Measurements from ENCODE around the gene RAI2.

Gene RAI2

GRCh38 chrX:17828171-17828570 lies 32.9 kb downstream of the RAI2 start:
- 81% methylated on average over 3 of the region's 3 CpGs for WGBS
- H3K9me3 ChIP-seq (ENCODE audit: insufficient read depth, low read depth, low read length), result no peaks in the 10 kb centered on the region
- no peak overlapping the region for H3K9ac ChIP-seq (ENCODE audit: low read depth, low read length)
- no peaks in the 10 kb centered on the region for H3K27me3 ChIP-seq (ENCODE audit: insufficient read depth, low read length)
- no peaks in the 10 kb centered on the region for H3K36me3 ChIP-seq (ENCODE audit: insufficient read depth, low read length)
- no peaks in the 10 kb centered on the region for H3K4me1 ChIP-seq (ENCODE audit: insufficient read depth, low read length)
- H3K27ac ChIP-seq (ENCODE audit: low read depth, low read length), result no peak overlapping the region
- no peak overlapping the region for H3K4me3 ChIP-seq (ENCODE audit: low read length)

DNA sequence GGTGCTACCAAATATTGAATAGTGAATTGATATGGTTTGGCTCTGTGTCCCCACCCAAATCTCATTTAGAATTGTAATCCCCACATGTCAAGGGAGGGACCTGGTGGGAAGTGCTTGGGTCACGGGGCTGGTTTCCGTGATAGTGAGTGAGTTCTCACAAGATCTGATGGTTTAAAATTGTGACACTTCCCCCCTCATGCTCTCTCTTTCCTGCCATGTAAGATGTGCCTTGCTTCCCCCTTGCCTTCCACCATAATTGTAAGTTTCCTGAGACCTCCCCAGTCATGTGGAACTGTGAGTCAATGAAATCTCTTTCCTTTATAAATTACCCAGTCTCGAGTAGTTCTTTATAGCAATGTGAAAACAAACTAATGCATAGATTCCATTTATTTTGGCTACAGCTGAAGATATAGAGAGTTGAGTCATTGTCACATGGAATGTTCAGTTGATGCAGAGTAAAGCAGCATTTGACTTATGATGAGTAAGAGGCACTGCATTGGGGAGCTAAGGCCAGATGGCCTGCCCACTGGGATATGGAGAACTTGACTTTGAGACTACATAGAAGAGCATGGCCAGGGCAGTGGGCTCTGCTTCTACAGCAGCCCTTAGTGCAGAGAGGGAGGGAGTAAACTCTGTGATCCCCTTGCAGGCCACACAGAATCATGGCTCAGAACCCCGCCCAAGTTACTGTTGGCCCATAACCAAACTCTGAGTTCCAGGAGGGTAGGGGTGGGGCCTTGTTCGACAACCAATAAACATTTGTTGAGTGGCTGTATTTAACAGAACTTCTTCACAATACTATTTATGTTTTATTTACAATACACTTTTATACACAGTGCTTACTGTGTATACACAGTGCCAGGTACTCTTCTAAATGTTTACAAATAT lies 34.2 kb downstream of the RAI2 start:
- Histone ChIP-seq H3K9me3 (ENCODE audit: insufficient read depth, low read depth, low read length) (no peaks in the 10 kb centered on the region), H3K9ac (ENCODE audit: low read depth, low read length) (no peak overlapping the region), H3K4me1 (ENCODE audit: insufficient read depth, low read length) (no peaks in the 10 kb centered on the region), H3K4me3 (ENCODE audit: low read length) (no peak overlapping the region), H3K27ac (ENCODE audit: low read depth, low read length) (no peak overlapping the region), H3K27me3 (ENCODE audit: insufficient read depth, low read length) (no peaks in the 10 kb centered on the region), H3K36me3 (ENCODE audit: insufficient read depth, low read length) (no peaks in the 10 kb centered on the region)
- 80% methylated on average over 1 of the region's 5 CpGs for WGBS

GRCh38 chrX:17824980-17825379 lies 36.1 kb downstream of the RAI2 start:
- 100% methylated on average over 4 of the region's 4 CpGs for WGBS
- no peak overlapping the region for H3K9ac ChIP-seq (ENCODE audit: low read depth, low read length)
- H3K4me3 ChIP-seq (ENCODE audit: low read length), result no peak overlapping the region
- H3K4me1 ChIP-seq (ENCODE audit: insufficient read depth, low read length), result no peaks in the 10 kb centered on the region
- no peaks in the 10 kb centered on the region for H3K9me3 ChIP-seq (ENCODE audit: insufficient read depth, low read depth, low read length)
- H3K27me3 ChIP-seq (ENCODE audit: insufficient read depth, low read length), result no peaks in the 10 kb centered on the region
- H3K36me3 ChIP-seq (ENCODE audit: insufficient read depth, low read length), result no peaks in the 10 kb centered on the region
- H3K27ac ChIP-seq (ENCODE audit: low read depth, low read length), result no peak overlapping the region

DNA sequence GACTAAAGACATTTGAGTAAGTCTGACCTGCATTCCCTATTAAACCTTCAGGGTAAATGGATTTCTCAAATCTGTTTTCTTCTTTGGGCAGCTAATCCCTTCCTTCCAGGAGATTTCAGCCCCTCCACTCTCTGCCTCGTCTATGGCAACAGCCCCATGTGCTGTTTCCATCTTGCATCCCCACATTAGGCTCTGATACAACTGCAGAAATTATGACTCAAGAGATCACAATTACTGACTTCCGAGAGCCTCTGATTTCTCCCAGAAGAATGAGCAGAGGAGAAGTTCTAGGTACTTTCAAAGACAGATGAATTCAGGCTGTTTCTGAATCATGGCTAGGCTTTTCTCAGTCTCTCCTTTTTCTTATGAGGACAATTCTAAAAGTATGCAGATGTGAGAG lies 38.7 kb downstream of the RAI2 start:
- H3K27me3 ChIP-seq (ENCODE audit: insufficient read depth, low read length), result no peaks in the 10 kb centered on the region
- no peak overlapping the region for H3K27ac ChIP-seq (ENCODE audit: low read depth, low read length)
- WGBS, result 88% methylated on average over 2 of the region's 2 CpGs
- H3K9ac ChIP-seq (ENCODE audit: low read depth, low read length), result no peak overlapping the region
- no peak overlapping the region for H3K4me3 ChIP-seq (ENCODE audit: low read length)
- no peaks in the 10 kb centered on the region for H3K36me3 ChIP-seq (ENCODE audit: insufficient read depth, low read length)
- H3K4me1 ChIP-seq (ENCODE audit: insufficient read depth, low read length), result no peaks in the 10 kb centered on the region
- no peaks in the 10 kb centered on the region for H3K9me3 ChIP-seq (ENCODE audit: insufficient read depth, low read depth, low read length)

DNA sequence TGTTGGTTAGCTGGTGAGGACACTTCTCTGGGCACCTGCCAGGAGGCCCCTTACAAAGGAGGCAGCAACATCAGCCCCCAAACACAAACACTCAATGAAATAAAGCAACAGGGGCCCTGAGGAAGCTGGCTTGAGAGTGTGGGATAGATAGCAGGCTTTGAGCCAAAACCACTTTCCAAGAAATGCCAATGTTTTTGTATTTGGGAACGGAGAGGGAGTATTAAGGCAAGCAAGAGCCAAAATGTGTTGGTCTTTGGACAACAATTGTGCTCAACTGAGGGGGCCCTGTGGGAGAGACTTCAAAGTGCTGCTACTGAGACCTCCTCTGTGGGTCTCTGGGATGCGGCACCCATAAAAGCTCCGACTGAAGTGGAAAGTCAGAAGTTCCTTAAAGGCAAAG lies 41.0 kb downstream of the RAI2 start:
- WGBS, result 70% methylated on average over 3 of the region's 3 CpGs
- Histone ChIP-seq H3K4me3 (ENCODE audit: low read length) (no peak overlapping the region), H3K27me3 (ENCODE audit: insufficient read depth, low read length) (no peaks in the 10 kb centered on the region), H3K9me3 (ENCODE audit: insufficient read depth, low read depth, low read length) (no peaks in the 10 kb centered on the region), H3K27ac (ENCODE audit: low read depth, low read length) (no peak overlapping the region), H3K9ac (ENCODE audit: low read depth, low read length) (no peak overlapping the region), H3K36me3 (ENCODE audit: insufficient read depth, low read length) (no peaks in the 10 kb centered on the region), H3K4me1 (ENCODE audit: insufficient read depth, low read length) (no peaks in the 10 kb centered on the region)

- WGBS, result 94% methylated on average over 11 of the region's 11 CpGs
- Histone ChIP-seq H3K27me3 (ENCODE audit: insufficient read depth, low read length) (no peaks in the 10 kb centered on the region), H3K4me1 (ENCODE audit: insufficient read depth, low read length) (no peaks in the 10 kb centered on the region)
These were observed 42.4 kb downstream of the RAI2 start for GRCh38 chrX:17818726-17819125.

DNA sequence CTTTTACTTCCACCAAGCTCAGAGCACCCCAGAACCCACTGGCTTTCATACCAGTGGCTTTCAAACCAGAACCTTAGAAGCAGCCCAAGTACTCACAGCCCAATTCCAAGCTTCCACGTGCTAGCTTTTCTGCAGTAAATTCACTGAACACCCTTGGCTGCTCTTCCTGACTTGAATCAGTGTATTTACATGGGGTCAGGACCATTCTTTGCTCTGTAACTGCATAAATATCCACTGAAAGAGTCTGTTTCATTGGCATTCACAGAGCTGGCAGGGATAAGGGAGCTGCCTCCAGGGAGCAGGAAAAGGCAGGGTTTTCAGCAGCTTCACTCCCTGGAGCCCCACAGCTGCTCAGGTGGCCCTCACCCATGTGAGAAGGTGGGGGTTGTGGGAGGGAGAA lies 43.8 kb downstream of the RAI2 start:
- Histone ChIP-seq H3K9ac (ENCODE audit: low read depth, low read length) (no peak overlapping the region), H3K36me3 (ENCODE audit: insufficient read depth, low read length) (no peaks in the 10 kb centered on the region), H3K4me3 (ENCODE audit: low read length) (no peak overlapping the region), H3K4me1 (ENCODE audit: insufficient read depth, low read length) (no peaks in the 10 kb centered on the region), H3K27ac (ENCODE audit: low read depth, low read length) (no peak overlapping the region), H3K27me3 (ENCODE audit: insufficient read depth, low read length) (no peaks in the 10 kb centered on the region), H3K9me3 (ENCODE audit: insufficient read depth, low read depth, low read length) (no peaks in the 10 kb centered on the region)
- 77% methylated on average over 1 of the region's 1 CpG for WGBS

More at GRCh38 chrX:17818726-17819125, 42.4 kb downstream of the RAI2 start:
- Histone ChIP-seq H3K9me3 (ENCODE audit: insufficient read depth, low read depth, low read length) (no peaks in the 10 kb centered on the region), H3K27ac (ENCODE audit: low read depth, low read length) (no peak overlapping the region), H3K36me3 (ENCODE audit: insufficient read depth, low read length) (no peaks in the 10 kb centered on the region), H3K4me3 (ENCODE audit: low read length) (no peak overlapping the region), H3K9ac (ENCODE audit: low read depth, low read length) (no peak overlapping the region)

DNA sequence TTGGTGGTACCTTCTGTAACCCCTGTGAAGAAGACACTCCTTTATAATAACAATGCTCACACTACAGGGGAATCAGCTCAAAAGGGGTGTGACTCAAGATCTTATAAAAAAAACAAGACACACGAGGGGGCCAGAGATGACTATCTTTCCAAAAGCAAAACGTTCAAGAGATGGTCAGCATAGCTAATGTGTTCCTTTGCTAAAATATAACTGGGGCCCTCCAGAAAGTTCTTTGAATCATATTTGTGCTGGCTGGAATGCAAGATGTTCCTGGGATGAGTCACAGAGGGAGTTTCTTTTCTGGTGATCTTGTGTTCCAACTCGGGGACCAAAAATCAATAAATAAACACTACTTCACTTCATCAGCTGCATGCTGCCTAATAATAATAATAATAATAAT lies 46.5 kb downstream of the RAI2 start:
- WGBS, result 43% methylated on average over 2 of the region's 3 CpGs
- H3K9me3 ChIP-seq (ENCODE audit: insufficient read depth, low read depth, low read length), result no peaks in the 10 kb centered on the region
- H3K4me1 ChIP-seq (ENCODE audit: insufficient read depth, low read length), result no peaks in the 10 kb centered on the region
- no peaks in the 10 kb centered on the region for H3K27me3 ChIP-seq (ENCODE audit: insufficient read depth, low read length)
- H3K4me3 ChIP-seq (ENCODE audit: low read length), result no peak overlapping the region
- H3K9ac ChIP-seq (ENCODE audit: low read depth, low read length), result no peak overlapping the region
- no peaks in the 10 kb centered on the region for H3K36me3 ChIP-seq (ENCODE audit: insufficient read depth, low read length)
- no peak overlapping the region for H3K27ac ChIP-seq (ENCODE audit: low read depth, low read length)

- Histone ChIP-seq H3K27me3 (ENCODE audit: insufficient read depth, low read length) (no peaks in the 10 kb centered on the region), H3K4me3 (ENCODE audit: low read length) (no peak overlapping the region), H3K36me3 (ENCODE audit: insufficient read depth, low read length) (no peaks in the 10 kb centered on the region), H3K4me1 (ENCODE audit: insufficient read depth, low read length) (no peaks in the 10 kb centered on the region), H3K9me3 (ENCODE audit: insufficient read depth, low read depth, low read length) (no peaks in the 10 kb centered on the region), H3K27ac (ENCODE audit: low read depth, low read length) (no peak overlapping the region), H3K9ac (ENCODE audit: low read depth, low read length) (no peak overlapping the region)
- 89% methylated on average over 3 of the region's 3 CpGs for WGBS
These were observed 47.0 kb downstream of the RAI2 start for GRCh38 chrX:17814059-17814458.

GRCh38 chrX:17813277-17813676 lies 47.8 kb downstream of the RAI2 start:
- no peaks in the 10 kb centered on the region for H3K4me1 ChIP-seq (ENCODE audit: insufficient read depth, low read length)
- whole genome bisulfite sequencing, result 90% methylated on average over 3 of the region's 3 CpGs
- H3K27me3 ChIP-seq (ENCODE audit: insufficient read depth, low read length), result no peaks in the 10 kb centered on the region
- H3K9ac ChIP-seq (ENCODE audit: low read depth, low read length), result no peak overlapping the region
- no peaks in the 10 kb centered on the region for H3K9me3 ChIP-seq (ENCODE audit: insufficient read depth, low read depth, low read length)
- H3K27ac ChIP-seq (ENCODE audit: low read depth, low read length), result no peak overlapping the region
- no peaks in the 10 kb centered on the region for H3K36me3 ChIP-seq (ENCODE audit: insufficient read depth, low read length)
- no peak overlapping the region for H3K4me3 ChIP-seq (ENCODE audit: low read length)

GRCh38 chrX:17812763-17813162 lies 48.3 kb downstream of the RAI2 start:
- Histone ChIP-seq H3K27me3 (ENCODE audit: insufficient read depth, low read length) (no peaks in the 10 kb centered on the region), H3K4me1 (ENCODE audit: insufficient read depth, low read length) (no peaks in the 10 kb centered on the region), H3K36me3 (ENCODE audit: insufficient read depth, low read length) (no peaks in the 10 kb centered on the region), H3K4me3 (ENCODE audit: low read length) (no peak overlapping the region), H3K27ac (ENCODE audit: low read depth, low read length) (no peak overlapping the region), H3K9me3 (ENCODE audit: insufficient read depth, low read depth, low read length) (no peaks in the 10 kb centered on the region), H3K9ac (ENCODE audit: low read depth, low read length) (no peak overlapping the region)
- WGBS, result 38% methylated on average over 1 of the region's 1 CpG

- Histone ChIP-seq H3K4me3 (ENCODE audit: low read length) (no peak overlapping the region), H3K4me1 (ENCODE audit: insufficient read depth, low read length) (no peaks in the 10 kb centered on the region), H3K9me3 (ENCODE audit: insufficient read depth, low read depth, low read length) (no peaks in the 10 kb centered on the region), H3K9ac (ENCODE audit: low read depth, low read length) (no peak overlapping the region), H3K27ac (ENCODE audit: low read depth, low read length) (no peak overlapping the region), H3K36me3 (ENCODE audit: insufficient read depth, low read length) (no peaks in the 10 kb centered on the region), H3K27me3 (ENCODE audit: insufficient read depth, low read length) (no peaks in the 10 kb centered on the region)
- WGBS, result 82% methylated on average over 6 of the region's 6 CpGs
These were observed 51.1 kb downstream of the RAI2 start for GRCh38 chrX:17809984-17810383.

All from HUES64 (cell line).